ENCODE results near the gene NOL6. TPM values are rescaled to one million over a fixed set of nuclear protein-coding genes. Genes with fewer than 3 reads are reported as not detected.

The NOL6 gene
- total and polyA plus RNA-seq, 2 of the 8 experiments (the other 6 are each of a cell fraction or from before 2014, with no cell fraction given), result 44.0 to 55.0 TPM

- TF ChIP-seq PHF8 (conservative IDR thresholded peaks at IDR 0.05; ENCODE audit: low read depth, low read length) (peak; percentile 66), GTF2F1 (IDR thresholded peaks at IDR 0.05; ENCODE audit: borderline replicate concordance, low read depth, low read length) (no peak), SP1 (IDR thresholded peaks at IDR 0.05; ENCODE audit: low read depth, low read length) (peak; percentile 99), HDAC2 (IDR thresholded peaks at IDR 0.05; ENCODE audit: borderline replicate concordance in 1 of 2, low read depth in 2 of 2, low read length in 2 of 2) (peak; percentile 72 to 97; a peak in 2 of 4 replicates), NRF1 (IDR thresholded peaks at IDR 0.05; ENCODE audit: low read depth, low read length) (no peak), EZH2 (IDR thresholded peaks at IDR 0.05; ENCODE audit: low read depth, low read length, severe bottlenecking) (no peak), TEAD4 (IDR thresholded peaks at IDR 0.05; ENCODE audit: low read depth, low read length) (no peak), BACH1 (IDR thresholded peaks at IDR 0.05; ENCODE audit: low read length) (no peak), CHD2 (IDR thresholded peaks at IDR 0.05; ENCODE audit: low read length) (peak; percentile 74), JUND (IDR thresholded peaks at IDR 0.05; ENCODE audit: low read length) (no peak), SAP30 (IDR thresholded peaks at IDR 0.05; ENCODE audit: insufficient read depth, insufficient replicate concordance, low read length) (peak; percentile 100), ASH2L (IDR thresholded peaks at IDR 0.05; ENCODE audit: low read length) (peak; percentile 40), CHD1 (IDR thresholded peaks at IDR 0.05; ENCODE audit: low read depth, low read length) (no peak), EGR1 (IDR thresholded peaks at IDR 0.05; ENCODE audit: borderline replicate concordance, low read depth, low read length) (0 out of 2 replicates have a peak, but pooled peaks have one; percentile 39), RBBP5 (IDR thresholded peaks at IDR 0.05; ENCODE audit: borderline replicate concordance, low read depth, low read length) (no peak), CBX5 (IDR thresholded peaks at IDR 0.05; ENCODE audit: low read depth, low read length) (no peak), BCL11A (IDR thresholded peaks at IDR 0.05; ENCODE audit: low read depth in 2 of 2, low read length in 2 of 2) (no peak), CTBP2 (IDR thresholded peaks at IDR 0.05; ENCODE audit: borderline replicate concordance, insufficient read depth, insufficient read length, low read length) (no peak), RNF2 (IDR thresholded peaks at IDR 0.05; ENCODE audit: borderline replicate concordance, low read depth, low read length, missing control alignments, poor library complexity, severe bottlenecking) (no peak), BRCA1 (IDR thresholded peaks at IDR 0.05; ENCODE audit: low read depth, low read length) (no peak), POU5F1 (IDR thresholded peaks at IDR 0.05; ENCODE audit: low read depth, low read length) (no peak), KDM1A (IDR thresholded peaks at IDR 0.05; ENCODE audit: borderline replicate concordance, low read length) (no peak), GABPA (IDR thresholded peaks at IDR 0.05; ENCODE audit: borderline replicate concordance, insufficient read depth, low read length) (no peak)
- TF ChIP-seq, protein P1, sequence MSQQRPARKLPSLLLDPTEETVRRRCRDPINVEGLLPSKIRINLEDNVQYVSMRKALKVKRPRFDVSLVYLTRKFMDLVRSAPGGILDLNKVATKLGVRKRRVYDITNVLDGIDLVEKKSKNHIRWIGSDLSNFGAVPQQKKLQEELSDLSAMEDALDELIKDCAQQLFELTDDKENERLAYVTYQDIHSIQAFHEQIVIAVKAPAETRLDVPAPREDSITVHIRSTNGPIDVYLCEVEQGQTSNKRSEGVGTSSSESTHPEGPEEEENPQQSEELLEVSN (IDR thresholded peaks at IDR 0.05), result no peak
Measured at GRCh38 chr9:33473643-33474352, at the start of gene NOL6 (continued).
